Stimulated activated CD4-positive, alpha-beta T cell treated with anti-CD3 and anti-CD28 coated beads, TNF-alpha, amount 100 ng/mL, for 4 hours (primary cell): Measurements from ENCODE around the gene DNAJC28.
A peak's percentile ranks its signal among the peaks of the same experiment; 100 is the strongest.
"Not testable (repeated sequence)": the region's sequence is repeated elsewhere in the genome, so short reads cannot be mapped to it uniquely, and the experiment has no call there.

Experiments
- DNase-seq, 3 experiments: peaks; one replicate each; pipeline ENCODE4 v3.0.0-alpha.2; 2020; ENCODE audit warnings: low read depth in 3 of 3

DNAJC28 gene

GRCh38 chr21:33480481-33481103, 10.9 kb downstream of the DNAJC28 start:
- no peak for DNase-seq

- DNase-seq: peak; percentile 92 to 96 (median 95)
These were observed 11.6 kb downstream of the DNAJC28 start, which contains the start of gene TMEM50B for GRCh38 chr21:33479679-33480480. Gene TMEM50B, minus strand, starts transcription at chr21:33479974. Its CDS starts 11,089 bp downstream, at chr21:33468885.

- peak; percentile 9 to 22 (median 10) for DNase-seq
These were observed 12.4 kb downstream of the DNAJC28 start for GRCh38 chr21:33478935-33479678.

GRCh38 chr21:33478182-33478581, 13.3 kb downstream of the DNAJC28 start:
- no peak for DNase-seq

- DNase-seq: no peak
These were observed 14.4 kb downstream of the DNAJC28 start for GRCh38 chr21:33477066-33477465.

GRCh38 chr21:33473344-33473743, 18.2 kb downstream of the DNAJC28 start:
- no peak for DNase-seq

GRCh38 chr21:33470701-33471100, 20.8 kb downstream of the DNAJC28 start:
- no peak for DNase-seq

- DNase-seq: not testable (repeated sequence)
These were observed 22.3 kb downstream of the DNAJC28 start for GRCh38 chr21:33469183-33469582.

GRCh38 chr21:33461538-33462250, 29.8 kb downstream of the DNAJC28 start:
- DNase-seq: no peak

- no peak for DNase-seq
These were observed 32.7 kb downstream of the DNAJC28 start for GRCh38 chr21:33458861-33459260.

- DNase-seq: no peak
These were observed 35.6 kb downstream of the DNAJC28 start for GRCh38 chr21:33455686-33456446.

- DNase-seq: no peak
These were observed 39.2 kb downstream of the DNAJC28 start for GRCh38 chr21:33452362-33452761.

GRCh38 chr21:33451634-33452071, 39.9 kb downstream of the DNAJC28 start:
- DNase-seq: no peak

GRCh38 chr21:33449616-33450015, 41.9 kb downstream of the DNAJC28 start:
- no peak for DNase-seq

- not testable (repeated sequence) for DNase-seq
These were observed 44.9 kb downstream of the DNAJC28 start for GRCh38 chr21:33446620-33447019.

- DNase-seq: no peak
These were observed 47.0 kb downstream of the DNAJC28 start for GRCh38 chr21:33444499-33444898.

GRCh38 chr21:33443194-33443593, 48.3 kb downstream of the DNAJC28 start:
- no peak for DNase-seq

GRCh38 chr21:33441489-33442477, 49.7 kb downstream of the DNAJC28 start:
- DNase-seq: no peak
